Neural cell (in vitro differentiated cells): Measurements from ENCODE around the gene NPM1. TPM values are rescaled to one million over a fixed set of nuclear protein-coding genes. Genes with fewer than 3 reads are reported as not detected.

ENCODE experiments used
- H2AFZ ChIP-seq: fragments of 200-600, 300-800 bp; sonication (generic), shearing (Covaris generic); 2 replicates; pipeline ENCODE4 v1.6.0; 2014; ENCODE audit warnings: low read depth, mild to moderate bottlenecking, antibody characterized with exemption, low read length, moderate library complexity
- H3F3A ChIP-seq: fragments of 200-600 bp; shearing (Covaris generic); 2 replicates; pipeline ENCODE4 v1.6.1; 2016; ENCODE audit warnings: mild to moderate bottlenecking, moderate library complexity, mixed read lengths, antibody characterized with exemption, low read length; ENCODE audit not compliant: insufficient read depth, poor library complexity, severe bottlenecking
- H3K27ac ChIP-seq: fragments of 200-600, 300-800 bp; sonication (generic), shearing (Covaris generic); 2 replicates; pipeline ENCODE4 v1.5.1; 2014; ENCODE audit warnings: mild to moderate bottlenecking, low read length, moderate library complexity
- H3K27me3 ChIP-seq: fragments of 300-800, 200-600 bp; sonication (generic), shearing (Covaris generic); 2 replicates; pipeline ENCODE4 v1.6.0; 2014; ENCODE audit warnings: mild to moderate bottlenecking, low read depth, low read length, moderate library complexity; ENCODE audit not compliant: insufficient read depth
- H3K36me3 ChIP-seq: fragments of 300-800, 200-600 bp; sonication (generic), shearing (Covaris generic); 2 replicates; pipeline ENCODE4 v1.5.1; 2014; ENCODE audit warnings: mild to moderate bottlenecking, antibody characterized with exemption, low read length, moderate library complexity; ENCODE audit not compliant: insufficient read depth
- H3K4me2 ChIP-seq: fragments of 300-800, 200-600 bp; sonication (generic), shearing (Covaris generic); 2 replicates; pipeline ENCODE4 v1.6.0; 2014; ENCODE audit warnings: mild to moderate bottlenecking, low read length
- H3K4me3 ChIP-seq: fragments of 300-800, 200-600 bp; sonication (generic), shearing (Covaris generic); 2 replicates; pipeline ENCODE4 v1.5.1; 2014; ENCODE audit warnings: mild to moderate bottlenecking, low read length, moderate library complexity
- H3K79me2 ChIP-seq: fragments of 200-600 bp; shearing (Covaris generic); replicated peaks from 2 replicates; pipeline ENCODE4 v1.6.0; 2014; ENCODE audit warnings: mild to moderate bottlenecking, low read length, moderate library complexity; ENCODE audit not compliant: insufficient read depth
- H3K9ac ChIP-seq: fragments of 300-800, 200-600 bp; sonication (generic), shearing (Covaris generic); 2 replicates; pipeline ENCODE4 v1.6.1; 2016; ENCODE audit warnings: mild to moderate bottlenecking, low read length, mixed read lengths
- H3K9me2 ChIP-seq: fragments of 200-600 bp; shearing (Covaris generic); 2 replicates; pipeline ENCODE4 v1.6.1; 2016; ENCODE audit warnings: mild to moderate bottlenecking, low read length, mixed read lengths; ENCODE audit not compliant: insufficient read depth
- H3K9me3 ChIP-seq: fragments of 200-600, 300-800 bp; sonication (generic), shearing (Covaris generic); 2 replicates; pipeline ENCODE4 v1.6.1; 2016; ENCODE audit warnings: mild to moderate bottlenecking, mixed run types, low read length, moderate library complexity, mixed read lengths
- H4K20me1 ChIP-seq: fragments of 200-600 bp; shearing (Covaris generic); 2 replicates; pipeline ENCODE4 v1.6.1; 2016; ENCODE audit warnings: mild to moderate bottlenecking, mixed run types; ENCODE audit not compliant: insufficient read depth
- EP300 ChIP-seq: fragments of 450-650 bp; conservative IDR thresholded peaks from 2 replicates; pipeline ENCODE4 v1.6.1; 2014; ENCODE audit warnings: antibody characterized with exemption, mild to moderate bottlenecking, moderate library complexity; ENCODE audit not compliant: poor library complexity, severe bottlenecking
- MXI1 ChIP-seq: fragments of 450-650 bp; conservative IDR thresholded peaks from 2 replicates; pipeline ENCODE4 v1.6.1; 2014; ENCODE audit warnings: antibody characterized with exemption, mild to moderate bottlenecking; ENCODE audit not compliant: poor library complexity, severe bottlenecking
- RAD21 ChIP-seq: fragments of 450-650 bp; conservative IDR thresholded peaks from 2 replicates; pipeline ENCODE4 v1.6.1; 2014; ENCODE audit warnings: antibody characterized with exemption, mild to moderate bottlenecking, moderate library complexity
- REST ChIP-seq: IDR thresholded peaks from 2 replicates; pipeline ENCODE4 v1.6.1; 2012; ENCODE audit warnings: borderline replicate concordance
- SMC3 ChIP-seq: fragments of 450-650 bp; conservative IDR thresholded peaks from 2 replicates; pipeline ENCODE4 v1.6.1; 2014; ENCODE audit warnings: antibody characterized with exemption, mild to moderate bottlenecking, moderate library complexity; ENCODE audit not compliant: poor library complexity
- TAF1 ChIP-seq: IDR thresholded peaks from 2 replicates; pipeline ENCODE4 v1.6.1; 2012; ENCODE audit warnings: low read depth
- polyA plus RNA-seq: library from polyadenylated mRNA; depleted of rRNA; stranded (reverse); fragments of >200 nt; gene quantifications from 2 replicates; pipeline ENCODE4 v1.2.3, GENCODE V29; 2014
- TF ChIP-seq, protein P1 (sequence below): fragments of 450-650 bp; IDR thresholded peaks from 2 replicates; pipeline ENCODE4 v1.5.1; 2014; ENCODE audit warnings: antibody characterized with exemption, mild to moderate bottlenecking, moderate library complexity; ENCODE audit not compliant: poor library complexity, severe bottlenecking

The NPM1 gene
- polyA plus RNA-seq, 1 donor from 2014 or later: 1,141 TPM

DNA sequence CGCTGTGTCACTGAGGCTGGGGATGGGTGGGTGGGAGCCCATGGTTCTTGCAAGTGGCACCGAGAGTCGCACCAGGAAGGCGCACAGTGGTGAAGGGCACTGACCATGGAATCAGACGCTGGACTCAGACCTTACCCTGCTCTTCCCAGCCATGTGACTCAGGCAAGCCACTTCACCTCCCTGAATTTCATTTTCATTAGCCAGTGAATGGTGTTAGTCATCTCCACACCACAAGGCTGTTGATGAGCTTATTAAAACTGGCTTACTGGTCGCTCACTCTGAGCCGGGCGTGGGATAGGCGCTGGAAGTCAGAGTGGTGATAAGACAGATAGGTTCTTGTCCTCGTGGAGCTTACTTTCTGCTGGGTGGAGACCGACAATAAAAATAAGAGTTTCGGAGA is 56.9 kb downstream of the NPM1 start:
- no peaks in the 10 kb centered on the region for H3K27me3 ChIP-seq
- H3K36me3 ChIP-seq: no peaks in the 10 kb centered on the region
- no peak overlapping the region for H3K4me2 ChIP-seq
- H3K79me2 ChIP-seq: no peaks in the 10 kb centered on the region
- H3F3A ChIP-seq: no peaks in the 10 kb centered on the region
- no peak overlapping the region for H3K9ac ChIP-seq
- TF ChIP-seq TAF1 (no peak), MXI1 (no peak), EP300 (no peak), REST (no peak)
- TF ChIP-seq, protein P1, sequence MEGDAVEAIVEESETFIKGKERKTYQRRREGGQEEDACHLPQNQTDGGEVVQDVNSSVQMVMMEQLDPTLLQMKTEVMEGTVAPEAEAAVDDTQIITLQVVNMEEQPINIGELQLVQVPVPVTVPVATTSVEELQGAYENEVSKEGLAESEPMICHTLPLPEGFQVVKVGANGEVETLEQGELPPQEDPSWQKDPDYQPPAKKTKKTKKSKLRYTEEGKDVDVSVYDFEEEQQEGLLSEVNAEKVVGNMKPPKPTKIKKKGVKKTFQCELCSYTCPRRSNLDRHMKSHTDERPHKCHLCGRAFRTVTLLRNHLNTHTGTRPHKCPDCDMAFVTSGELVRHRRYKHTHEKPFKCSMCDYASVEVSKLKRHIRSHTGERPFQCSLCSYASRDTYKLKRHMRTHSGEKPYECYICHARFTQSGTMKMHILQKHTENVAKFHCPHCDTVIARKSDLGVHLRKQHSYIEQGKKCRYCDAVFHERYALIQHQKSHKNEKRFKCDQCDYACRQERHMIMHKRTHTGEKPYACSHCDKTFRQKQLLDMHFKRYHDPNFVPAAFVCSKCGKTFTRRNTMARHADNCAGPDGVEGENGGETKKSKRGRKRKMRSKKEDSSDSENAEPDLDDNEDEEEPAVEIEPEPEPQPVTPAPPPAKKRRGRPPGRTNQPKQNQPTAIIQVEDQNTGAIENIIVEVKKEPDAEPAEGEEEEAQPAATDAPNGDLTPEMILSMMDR: no peak
- no peaks in the 10 kb centered on the region for H3K9me2 ChIP-seq
- no peak overlapping the region for H2AFZ ChIP-seq
- no peaks in the 10 kb centered on the region for H3K9me3 ChIP-seq
- no peak overlapping the region for H3K27ac ChIP-seq
- H3K4me3 ChIP-seq: no peak overlapping the region
- H4K20me1 ChIP-seq: no peaks in the 10 kb centered on the region

GRCh38 chr5:171445644-171446516 is 58.2 kb downstream of the NPM1 start:
- Histone ChIP-seq H3K79me2 (no peaks in the 10 kb centered on the region), H3K27ac (no peak overlapping the region), H3K9me3 (no peaks in the 10 kb centered on the region), H3K27me3 (peaks cover 4% of the 10 kb centered on the region), H3K4me2 (no peak overlapping the region), H4K20me1 (no peaks in the 10 kb centered on the region), H3F3A (no peaks in the 10 kb centered on the region), H3K4me3 (no peak overlapping the region), H3K9me2 (no peaks in the 10 kb centered on the region), H3K9ac (no peak overlapping the region), H2AFZ (no peak overlapping the region), H3K36me3 (no peaks in the 10 kb centered on the region)
- TF ChIP-seq EP300: no peak
- TF ChIP-seq MXI1: no peak
- TF ChIP-seq TAF1: no peak
- TF ChIP-seq SMC3: no peak
- no peak for TF ChIP-seq RAD21
- no peak for TF ChIP-seq REST
- TF ChIP-seq, protein P1: no peak
